DND-41 (cell line): ENCODE results near the gene GSK3A.
A peak's percentile ranks its signal among the peaks of the same experiment; 100 is the strongest.

Source experiments
- ATAC-seq: fragments of 200-7000 bp; cut with Tn5 transposase; 3 replicates; pipeline ENCODE4 v1.9.1; 2021; ENCODE audit warnings: low read depth; ENCODE audit not compliant: insufficient read depth
- DNase-seq: peaks from one replicate; pipeline ENCODE4 v3.0.0-alpha.2; 2020
- H2AFZ ChIP-seq: 2 replicates; pipeline ENCODE4 v1.6.0; 2012; ENCODE audit warnings: low read depth, low read length
- H3K27ac ChIP-seq: 2 replicates; pipeline ENCODE4 v1.5.1; 2012; ENCODE audit warnings: low read length, inconsistent platforms
- H3K27me3 ChIP-seq: fragments of 200-600 bp; sonication (generic); 2 replicates; pipeline ENCODE4 v1.6.0; 2012; ENCODE audit warnings: low read length, mild to moderate bottlenecking, inconsistent platforms; ENCODE audit not compliant: insufficient read depth, poor library complexity
- H3K36me3 ChIP-seq: 2 replicates; pipeline ENCODE4 v1.5.1; 2012; ENCODE audit warnings: low read length, inconsistent platforms; ENCODE audit not compliant: insufficient read depth
- H3K4me1 ChIP-seq: 2 replicates; pipeline ENCODE4 v1.5.1; 2012; ENCODE audit warnings: mild to moderate bottlenecking, low read length; ENCODE audit not compliant: insufficient read depth
- H3K4me2 ChIP-seq: 2 replicates; pipeline ENCODE4 v1.6.0; 2012; ENCODE audit warnings: mild to moderate bottlenecking, moderate library complexity, low read length, inconsistent platforms; ENCODE audit not compliant: insufficient read depth
- H3K4me3 ChIP-seq, 2 experiments: fragments of 200-600 bp in 1 of 2; shearing (Covaris generic) in 1 of 2; 2 replicates each; pipeline ENCODE4 v1.5.1; 2012 to 2016; ENCODE audit warnings: inconsistent platforms in 2 of 2, low read length in 2 of 2, mild to moderate bottlenecking in 2 of 2, low read depth in 1 of 2, moderate library complexity in 1 of 2
- H3K79me2 ChIP-seq: 2 replicates; pipeline ENCODE4 v1.6.0; 2012; ENCODE audit warnings: low read length, inconsistent platforms; ENCODE audit not compliant: insufficient read depth
- H3K9ac ChIP-seq: 2 replicates; pipeline ENCODE4 v1.6.0; 2012; ENCODE audit warnings: low read depth, mild to moderate bottlenecking, inconsistent platforms, low read length, moderate library complexity
- H3K9me3 ChIP-seq: 2 replicates; pipeline ENCODE4 v1.5.1; 2012; ENCODE audit warnings: low read length, moderate library complexity, mild to moderate bottlenecking, inconsistent platforms; ENCODE audit not compliant: insufficient read depth, severe bottlenecking
- H4K20me1 ChIP-seq: 2 replicates; pipeline ENCODE4 v1.6.0; 2012; ENCODE audit warnings: low read length; ENCODE audit not compliant: insufficient read depth
- CTCF ChIP-seq: IDR thresholded peaks from 2 replicates; pipeline ENCODE4 v1.5.1; 2012; ENCODE audit warnings: borderline replicate concordance, low read length, moderate library complexity, mild to moderate bottlenecking; ENCODE audit not compliant: poor library complexity, severe bottlenecking; ENCODE audit errors: extremely low read depth
- EZH2 ChIP-seq: IDR thresholded peaks from 3 replicates; pipeline ENCODE4 v1.6.1; 2012; ENCODE audit warnings: borderline replicate concordance, low read depth, mild to moderate bottlenecking, moderate library complexity, low read length, inconsistent platforms; ENCODE audit not compliant: severe bottlenecking

The GSK3A gene

GRCh38 chr19:42242069-42242511, 312 bp downstream of the GSK3A start:
- Histone ChIP-seq H3K4me3 (peak overlapping the region; percentile 70 to 85), H3K27me3 (no peaks in the 10 kb centered on the region), H4K20me1 (peaks cover 22% of the 10 kb centered on the region; the same call in 1 of the 2 replicates), H3K27ac (peak overlapping the region; percentile 94), H3K4me2 (peak overlapping the region; percentile 97), H3K79me2 (peaks cover 51% of the 10 kb centered on the region), H3K9me3 (no peaks in the 10 kb centered on the region), H2AFZ (peak overlapping the region; percentile 56; the same call in 1 of the 2 replicates), H3K4me1 (peaks cover 44% of the 10 kb centered on the region), H3K9ac (peak overlapping the region; percentile 82), H3K36me3 (peaks cover 30% of the 10 kb centered on the region)
- TF ChIP-seq CTCF: no peak
- no peak for TF ChIP-seq EZH2
- ATAC-seq (no peak), DNase-seq (no peak)

- peak overlapping the region; percentile 82 for H3K9ac ChIP-seq
- peak overlapping the region; percentile 97 for H3K4me2 ChIP-seq
- H3K79me2 ChIP-seq: peaks cover 59% of the 10 kb centered on the region
- H2AFZ ChIP-seq: no peak overlapping the region
- no peak for ATAC-seq
- DNase-seq: no peak
- peaks cover 44% of the 10 kb centered on the region for H3K4me1 ChIP-seq
- H3K4me3 ChIP-seq: peak overlapping the region; percentile 70 to 85
- H3K27ac ChIP-seq: peak overlapping the region; percentile 94
- H4K20me1 ChIP-seq: peaks cover 29% of the 10 kb centered on the region; the same call in 1 of the 2 replicates
- TF ChIP-seq CTCF (no peak), EZH2 (no peak)
- H3K36me3 ChIP-seq: peaks cover 36% of the 10 kb centered on the region
- H3K9me3 ChIP-seq: no peaks in the 10 kb centered on the region
- H3K27me3 ChIP-seq: no peaks in the 10 kb centered on the region
Measured at GRCh38 chr19:42241279-42241678, 1.1 kb downstream of the GSK3A start.

GRCh38 chr19:42239544-42240220, 2.7 kb downstream of the GSK3A start:
- no peaks in the 10 kb centered on the region for H3K9me3 ChIP-seq
- H2AFZ ChIP-seq: no peak overlapping the region
- no peak for TF ChIP-seq CTCF
- TF ChIP-seq EZH2: no peak
- no peak overlapping the region for H3K4me3 ChIP-seq
- no peak overlapping the region for H3K27ac ChIP-seq
- peaks cover 35% of the 10 kb centered on the region for H3K4me1 ChIP-seq
- H4K20me1 ChIP-seq: peaks cover 42% of the 10 kb centered on the region; the same call in 1 of the 2 replicates
- peaks cover 52% of the 10 kb centered on the region for H3K36me3 ChIP-seq
- DNase-seq: no peak
- peak overlapping the region; percentile 97 for H3K4me2 ChIP-seq
- no peaks in the 10 kb centered on the region for H3K27me3 ChIP-seq
- H3K9ac ChIP-seq: 0 out of 2 replicates have a peak overlapping the region, but pooled peaks have one; percentile 82
- peaks cover 71% of the 10 kb centered on the region for H3K79me2 ChIP-seq
- no peak for ATAC-seq

GRCh38 chr19:42235181-42235580, 7.2 kb downstream of the GSK3A start:
- Histone ChIP-seq H3K9me3 (no peaks in the 10 kb centered on the region), H3K4me1 (peaks cover 13% of the 10 kb centered on the region), H3K27ac (no peak overlapping the region), H3K27me3 (no peaks in the 10 kb centered on the region), H3K36me3 (peaks cover 90% of the 10 kb centered on the region), H3K4me2 (no peak overlapping the region), H3K79me2 (peaks cover 53% of the 10 kb centered on the region), H3K4me3 (no peak overlapping the region), H4K20me1 (peaks cover 58% of the 10 kb centered on the region), H3K9ac (no peak overlapping the region), H2AFZ (no peak overlapping the region)
- TF ChIP-seq EZH2: no peak
- TF ChIP-seq CTCF: no peak
- DNase-seq (no peak), ATAC-seq (no peak)
